ENCODE measurements around the gene SYP.
"Not testable (repeated sequence)": the region's sequence is repeated elsewhere in the genome, so short reads cannot be mapped to it uniquely, and the experiment has no call there.

Gene SYP

DNA sequence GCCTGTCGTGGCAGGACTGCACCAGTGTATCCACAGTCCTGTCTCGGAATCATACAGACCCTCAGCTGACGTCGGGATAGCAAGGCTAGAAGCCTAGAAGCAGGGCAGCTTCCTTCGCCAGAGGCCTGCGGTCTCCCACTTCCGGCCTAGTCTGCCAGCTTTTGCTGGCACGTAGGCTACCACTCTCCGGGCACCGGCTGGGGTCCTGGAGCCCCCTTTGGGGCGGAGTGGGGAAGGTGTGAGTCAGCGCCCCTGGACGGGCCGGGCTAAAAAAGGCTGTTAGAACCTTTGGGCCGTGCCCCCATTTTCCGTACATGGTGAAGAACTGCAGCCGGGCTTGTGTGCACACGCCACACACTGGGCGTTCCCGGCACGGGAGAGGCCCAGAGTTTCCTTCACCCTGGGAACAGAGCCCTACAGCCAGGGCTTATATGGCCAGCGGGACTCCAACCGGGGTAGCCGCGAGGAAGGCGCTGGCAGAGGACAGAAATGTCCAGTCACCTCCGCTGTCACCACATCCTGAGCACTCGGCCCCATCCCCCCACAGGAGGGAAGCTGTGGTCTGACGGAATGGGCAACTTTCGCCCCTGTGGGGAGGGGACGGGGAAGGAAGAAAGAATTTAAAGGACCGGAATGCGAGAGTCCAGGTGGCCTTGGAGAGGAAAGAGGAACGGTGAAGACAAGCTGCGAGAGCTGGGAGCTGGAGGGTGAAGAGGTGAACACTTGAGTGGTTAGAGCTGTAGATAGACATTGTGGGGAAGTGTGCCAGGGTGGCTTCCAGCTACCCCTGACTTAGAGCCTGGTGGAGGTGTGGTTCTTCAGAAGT, 32.9 kb downstream of the SYP start:
- peak; percentile 21 for DNase-seq (ENCODE audit: low read depth)

DNA sequence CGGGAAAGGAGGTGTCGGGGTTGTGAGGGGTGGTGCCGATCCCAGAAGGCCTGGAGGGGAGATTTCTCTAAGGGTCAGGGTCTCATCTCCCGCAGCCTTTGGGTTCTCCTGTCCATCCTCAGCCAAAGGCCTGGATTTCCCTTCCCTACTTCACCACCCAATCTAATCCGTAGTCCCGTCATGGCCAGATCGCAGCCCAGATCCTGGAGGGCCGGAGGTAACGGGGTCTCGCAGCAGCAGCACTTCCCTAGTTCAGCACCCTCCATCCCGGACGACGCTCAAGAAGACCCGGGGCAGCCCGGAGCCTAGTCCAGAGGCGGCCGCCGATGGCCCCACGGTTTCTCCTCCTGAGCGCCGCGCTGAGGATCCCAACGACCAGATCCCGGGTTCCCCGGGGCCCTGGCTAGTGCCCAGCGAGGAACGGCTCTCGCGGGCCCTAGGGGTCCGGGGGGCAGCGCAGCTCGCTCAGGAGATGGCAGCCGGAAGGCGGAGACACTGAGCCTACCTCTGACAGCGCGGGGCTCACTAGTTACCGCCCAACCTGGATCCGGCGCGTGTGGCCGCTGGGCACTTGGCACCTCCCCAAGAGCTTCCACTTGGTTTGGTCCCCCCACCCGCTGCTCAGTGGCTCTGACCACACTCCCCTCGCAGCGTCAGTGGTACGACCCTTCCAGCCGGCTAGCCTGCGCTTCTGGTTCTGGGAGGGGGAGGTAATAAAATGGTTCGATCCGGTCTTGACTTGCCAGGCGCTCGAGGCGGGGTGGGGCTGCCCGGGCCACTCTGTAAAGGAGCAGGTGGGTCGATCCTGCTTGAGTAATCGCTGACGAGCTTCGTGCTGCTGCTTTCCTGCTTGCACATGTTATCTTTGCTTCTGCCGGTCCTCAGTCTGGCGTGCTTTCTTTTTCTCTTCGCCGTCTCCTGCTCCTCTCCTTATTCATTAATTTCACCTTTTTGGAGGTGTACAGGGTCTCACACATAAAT, 33.8 kb downstream of the SYP start:
- DNase-seq (ENCODE audit: low read depth), result peak; percentile 22

DNA sequence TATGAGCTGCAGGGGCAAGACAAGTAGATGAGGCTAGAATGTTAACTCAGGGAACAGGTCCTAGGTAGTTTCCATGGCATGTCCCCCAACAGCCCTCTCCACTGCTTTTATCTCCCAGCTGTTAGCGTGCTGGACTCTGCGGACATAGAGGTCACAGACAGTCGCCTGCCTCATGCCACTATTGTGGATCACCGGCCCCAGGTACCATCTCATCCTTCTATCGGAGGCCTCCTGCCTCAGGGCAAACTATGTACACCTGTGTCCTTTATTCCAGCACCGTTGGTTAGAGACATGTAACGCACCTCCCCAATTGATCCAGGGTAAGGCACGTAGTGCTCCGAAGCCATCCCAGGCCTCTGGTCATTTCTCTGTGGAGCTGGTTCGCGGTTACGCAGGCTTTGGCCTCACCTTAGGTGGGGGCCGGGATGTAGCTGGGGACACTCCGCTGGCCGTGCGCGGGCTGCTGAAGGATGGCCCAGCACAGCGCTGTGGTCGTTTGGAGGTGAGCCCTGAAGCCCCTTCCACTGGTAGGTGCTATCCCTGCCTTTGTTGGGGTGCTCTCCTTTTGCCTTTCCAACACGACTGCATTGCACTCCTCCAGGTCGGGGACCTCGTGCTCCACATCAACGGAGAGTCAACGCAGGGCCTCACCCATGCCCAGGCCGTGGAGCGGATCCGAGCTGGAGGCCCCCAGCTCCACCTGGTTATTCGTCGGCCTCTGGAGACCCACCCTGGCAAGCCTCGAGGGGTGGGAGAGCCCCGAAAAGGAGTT, 35.2 kb downstream of the SYP start:
- DNase-seq (ENCODE audit: low read depth), result no peak

DNA sequence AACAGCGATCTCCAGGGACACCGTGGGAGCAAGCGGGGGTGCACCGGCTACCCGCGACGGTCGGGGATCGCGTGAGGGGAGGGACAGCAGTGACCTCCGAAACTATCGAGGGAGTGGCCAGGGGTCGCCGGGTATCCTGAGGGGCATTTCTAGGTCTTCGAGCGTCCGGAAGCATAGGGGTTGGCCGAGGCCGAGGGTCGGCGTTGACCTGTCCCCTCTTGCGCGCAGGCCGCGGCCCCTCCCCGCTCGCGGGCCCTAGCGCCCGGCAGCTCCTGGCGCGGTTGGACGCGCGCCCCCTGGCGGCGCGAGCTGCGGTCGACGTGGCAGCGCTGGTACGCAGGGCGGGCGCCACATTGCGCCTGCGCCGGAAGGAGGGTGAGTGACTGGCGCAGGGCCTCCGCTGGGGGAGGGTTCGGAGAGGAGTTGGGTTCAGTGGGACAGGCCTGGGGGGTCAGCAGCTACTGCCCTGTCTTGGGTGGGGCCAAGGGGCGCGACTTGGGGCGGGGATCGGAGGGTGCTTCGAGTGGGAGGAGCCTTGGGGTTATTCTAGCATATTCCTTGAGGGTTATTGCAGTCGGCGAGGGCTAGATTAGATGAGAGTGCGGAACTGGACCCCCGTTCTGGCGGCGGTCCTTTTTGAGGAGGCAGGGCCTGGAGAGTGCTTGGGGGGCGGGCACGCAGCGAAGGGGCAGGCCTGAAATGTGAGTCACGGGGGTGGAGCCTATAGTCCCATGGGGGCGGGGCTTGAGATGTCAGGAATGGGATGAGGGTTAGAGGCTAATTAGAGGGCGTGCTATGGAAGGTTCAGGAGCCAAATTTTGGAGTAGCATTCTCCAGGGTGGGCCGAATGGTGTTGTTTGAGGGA, 36.2 kb downstream of the SYP start:
- DNase-seq (ENCODE audit: low read depth), result peak; percentile 58

DNA sequence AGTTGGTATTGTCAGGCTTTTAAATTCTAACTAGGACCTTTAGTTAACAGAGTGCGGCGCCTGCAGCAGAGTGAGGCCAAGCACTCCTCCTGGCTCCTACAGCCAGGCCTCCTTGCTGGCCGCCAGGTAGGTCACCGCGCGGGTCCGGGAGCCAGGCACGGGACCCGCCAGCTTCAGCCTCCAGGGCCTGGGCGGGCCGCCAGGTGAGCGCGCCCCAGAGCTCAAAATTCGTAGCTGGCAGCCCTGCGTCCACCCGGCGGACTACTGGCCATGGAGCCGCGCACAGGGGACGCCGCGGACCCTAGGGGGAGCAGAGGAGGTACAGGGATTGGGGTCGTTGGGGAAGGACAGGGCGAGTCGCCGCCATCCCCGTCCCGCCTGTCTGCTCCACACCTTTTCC, 37.4 kb downstream of the SYP start, which contains the start of gene MAGIX:
TSS of gene MAGIX (plus strand) at position 139 of the 400 bp plus-strand sequence. CDS start at position 271, 132 bp downstream.
- DNase-seq (ENCODE audit: low read depth), result no peak

DNA sequence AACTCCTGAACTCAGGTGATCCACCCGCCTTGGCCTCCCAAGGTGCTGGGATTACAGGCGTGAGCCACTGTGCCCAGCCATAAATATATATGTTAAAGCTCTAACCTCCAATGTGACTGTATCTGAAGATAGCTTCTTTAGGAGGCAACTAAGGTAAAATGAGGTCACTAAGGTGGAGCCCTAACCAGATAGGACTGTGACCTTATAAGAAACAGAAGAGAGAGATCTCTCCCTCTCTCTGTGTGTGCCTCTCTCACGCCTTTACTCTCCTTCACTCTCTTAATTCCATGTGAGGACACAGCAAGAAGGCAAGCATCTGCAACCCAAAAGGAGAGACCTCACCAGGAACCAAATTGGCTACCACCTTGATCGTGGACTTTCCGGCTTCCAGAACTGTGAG, 38.4 kb downstream of the SYP start:
- no peak for DNase-seq (ENCODE audit: low read depth)

DNA sequence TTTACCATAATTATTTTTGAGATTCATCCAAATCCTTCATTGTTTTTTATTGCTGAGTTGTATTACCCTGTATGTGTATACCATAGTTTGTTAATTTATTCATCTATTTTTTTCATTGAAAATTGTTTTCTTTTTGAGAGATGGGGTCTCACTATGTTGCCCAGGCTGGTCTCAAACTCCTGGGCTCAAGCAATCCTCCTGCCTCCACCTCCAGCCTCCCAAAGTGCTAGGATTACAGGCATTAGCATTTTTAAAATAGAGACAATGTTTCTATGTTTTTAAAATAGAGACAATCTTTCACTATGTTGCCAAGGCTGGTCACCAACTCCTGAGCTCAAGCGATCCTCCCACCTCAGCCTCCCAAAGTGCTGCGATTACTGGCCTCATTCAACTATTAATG, 39.1 kb downstream of the SYP start:
- no peak for DNase-seq (ENCODE audit: low read depth)

DNA sequence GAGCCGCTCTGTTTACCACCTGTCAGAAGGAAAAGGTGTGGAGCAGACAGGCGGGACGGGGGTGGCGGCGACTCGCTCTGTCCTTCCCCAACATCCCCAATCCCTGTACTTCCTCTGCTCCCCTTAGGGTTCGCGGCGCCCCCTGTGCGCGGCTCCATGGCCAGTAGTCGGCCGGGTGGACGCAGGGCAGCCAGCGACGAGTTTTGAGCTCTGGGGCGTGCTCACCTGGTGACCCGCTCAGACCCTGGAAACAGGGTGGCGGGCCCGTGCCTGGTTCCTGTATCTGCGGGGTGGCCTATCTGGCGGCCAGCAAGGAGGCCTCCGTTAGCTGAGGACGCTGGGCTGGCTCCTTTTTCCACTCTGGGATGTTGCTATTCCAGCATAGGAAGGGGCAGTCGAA, 42.8 kb downstream of the SYP start:
- DNase-seq (ENCODE audit: low read depth), result no peak

DNA sequence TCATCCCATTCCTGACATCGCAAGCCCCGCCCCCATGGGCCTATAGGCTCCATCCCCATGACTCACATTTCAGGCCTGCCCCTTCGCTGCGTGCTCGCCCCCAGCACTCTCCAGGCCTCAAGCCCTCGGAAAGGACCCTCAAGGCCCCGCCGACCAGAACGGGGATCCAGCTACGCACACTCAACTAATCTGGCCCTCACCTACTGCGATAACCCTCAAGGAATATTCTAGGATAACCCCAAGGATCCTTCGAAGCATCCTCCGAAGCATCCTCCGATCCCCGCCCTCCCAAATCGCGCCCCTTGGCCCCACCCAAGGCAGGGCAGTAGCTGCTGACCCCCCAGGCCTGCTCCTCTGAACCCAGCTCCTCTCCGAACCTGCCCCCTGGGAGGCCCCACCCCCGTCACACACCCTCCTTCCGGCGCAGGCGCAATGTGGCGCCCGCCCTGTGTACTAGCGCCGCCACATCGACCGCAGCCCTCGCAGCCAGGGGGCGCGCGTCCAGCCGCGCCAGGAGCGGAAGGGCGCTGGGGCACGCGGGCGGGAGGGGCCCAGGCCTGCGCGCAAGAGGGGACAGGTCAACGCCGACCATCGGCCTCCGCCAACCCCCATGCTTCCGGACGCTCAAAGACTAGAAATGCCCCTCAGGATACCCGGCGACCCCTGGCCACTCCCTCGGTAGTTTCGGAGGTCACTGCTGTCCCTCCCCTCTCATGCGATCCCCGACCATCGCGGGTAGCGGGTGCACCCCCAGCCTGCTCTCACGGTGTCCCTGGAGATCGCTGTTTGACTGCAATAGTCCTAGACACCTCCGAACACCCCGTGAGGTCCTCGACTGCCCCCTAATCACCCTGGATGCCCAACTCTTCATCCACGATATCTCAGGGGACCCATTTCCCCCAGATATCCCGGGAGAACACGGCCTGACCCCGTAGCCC, 43.8 kb downstream of the SYP start:
- DNase-seq (ENCODE audit: low read depth), result peak; percentile 62

DNA sequence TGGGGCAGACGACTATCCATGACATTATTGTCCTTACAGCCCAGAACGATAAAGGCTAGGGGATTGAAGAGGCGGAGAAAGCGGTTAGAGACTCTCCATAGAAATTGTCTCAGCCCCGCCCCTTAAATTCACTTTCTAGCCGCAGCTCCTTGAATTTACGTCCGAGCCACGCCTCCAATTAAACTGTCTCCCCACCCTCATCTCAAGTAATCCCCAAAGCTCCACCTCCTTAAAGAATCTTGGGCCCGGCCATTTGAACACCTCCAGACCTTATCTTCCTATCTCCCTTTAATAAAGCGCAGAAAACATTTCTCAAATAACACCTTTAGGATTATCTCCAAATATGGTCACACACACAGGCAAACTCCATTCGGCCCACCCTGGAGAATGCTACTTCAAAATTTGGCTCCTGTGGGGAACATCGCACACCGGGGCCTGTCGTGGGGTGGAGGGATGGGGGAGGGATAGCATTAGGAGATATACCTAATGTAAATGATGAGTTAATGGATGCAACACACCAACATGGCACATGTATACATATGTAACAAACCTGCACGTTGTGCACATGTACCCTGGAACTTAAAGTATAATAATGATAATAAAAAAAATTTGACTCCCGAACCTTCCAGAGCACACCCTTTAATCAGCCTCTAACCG, 44.6 kb downstream of the SYP start:
- no peak for DNase-seq (ENCODE audit: low read depth)

DNA sequence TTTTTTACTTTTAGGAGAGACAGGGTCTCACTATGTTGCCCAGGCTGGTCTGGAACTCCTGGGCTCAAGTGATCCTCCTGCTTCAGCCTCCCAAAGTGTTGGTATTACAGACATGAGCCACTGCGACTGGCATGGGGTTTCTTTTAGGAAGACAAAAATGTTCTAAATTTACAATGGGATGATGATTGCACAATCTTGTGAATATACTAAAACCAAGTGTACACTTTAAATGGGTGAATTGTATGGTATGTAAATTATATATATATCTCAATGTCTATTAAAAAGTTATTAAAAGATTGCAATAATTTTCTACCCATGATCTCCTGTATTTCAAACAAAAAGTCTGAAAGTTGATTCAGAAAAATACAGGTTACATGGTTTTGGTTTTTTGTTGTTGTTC, 46.5 kb downstream of the SYP start:
- no peak for DNase-seq (ENCODE audit: low read depth)

DNA sequence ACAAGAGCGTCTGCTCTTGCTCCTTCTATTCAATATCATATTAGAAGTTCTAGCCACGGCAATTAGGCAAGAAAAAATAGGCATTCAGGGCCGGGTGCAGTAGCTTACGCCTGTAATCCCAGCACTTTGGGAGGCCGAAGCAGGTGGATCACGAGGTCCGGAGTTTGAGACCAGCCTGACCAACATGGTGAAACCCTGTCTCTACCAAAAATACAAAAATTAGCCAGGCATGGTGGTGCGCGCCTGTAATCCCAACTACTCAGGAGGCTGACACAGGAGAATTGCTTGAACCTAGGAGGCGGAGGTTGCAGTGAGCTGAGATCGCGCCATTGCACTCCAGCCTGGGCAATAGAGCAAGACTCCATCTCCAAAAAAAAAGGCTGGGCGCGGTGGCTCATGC, 50.7 kb downstream of the SYP start:
- DNase-seq (ENCODE audit: low read depth), result not testable (repeated sequence)

DNA sequence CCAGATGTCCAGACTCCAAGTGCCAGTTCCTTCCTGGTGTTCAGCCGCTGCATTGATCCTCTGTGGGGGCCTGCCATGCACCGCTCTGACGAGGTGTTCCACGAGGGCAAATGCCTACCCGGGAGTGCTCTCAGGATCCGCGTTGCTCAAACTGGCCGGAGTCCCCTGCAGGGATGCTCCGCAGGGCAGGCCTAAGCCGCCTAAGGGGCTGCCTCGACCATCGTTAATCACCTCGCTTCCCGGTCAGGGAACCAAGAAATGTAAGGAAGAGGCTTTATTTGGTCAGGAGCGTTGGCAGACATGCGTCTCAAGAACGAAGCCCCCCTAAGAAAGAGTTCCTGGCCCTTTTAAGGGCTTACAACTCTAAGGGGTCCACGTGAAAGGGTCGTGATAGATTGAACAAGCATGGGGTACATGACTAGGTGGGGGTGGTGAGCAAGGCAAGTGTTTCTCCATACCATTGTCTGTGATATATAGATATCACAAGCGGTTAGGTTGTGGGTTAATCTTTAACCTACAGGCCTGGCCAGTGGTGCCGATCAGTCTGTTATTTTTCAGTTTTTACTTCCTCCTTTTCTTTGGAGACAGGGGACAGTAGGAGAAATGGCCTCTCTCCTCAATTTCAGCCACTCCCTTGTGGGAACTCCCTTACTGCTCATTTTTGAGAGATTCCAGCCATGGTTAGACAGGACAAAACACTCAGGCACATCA, 51.4 kb downstream of the SYP start:
- not testable (repeated sequence) for DNase-seq (ENCODE audit: low read depth)

DNA sequence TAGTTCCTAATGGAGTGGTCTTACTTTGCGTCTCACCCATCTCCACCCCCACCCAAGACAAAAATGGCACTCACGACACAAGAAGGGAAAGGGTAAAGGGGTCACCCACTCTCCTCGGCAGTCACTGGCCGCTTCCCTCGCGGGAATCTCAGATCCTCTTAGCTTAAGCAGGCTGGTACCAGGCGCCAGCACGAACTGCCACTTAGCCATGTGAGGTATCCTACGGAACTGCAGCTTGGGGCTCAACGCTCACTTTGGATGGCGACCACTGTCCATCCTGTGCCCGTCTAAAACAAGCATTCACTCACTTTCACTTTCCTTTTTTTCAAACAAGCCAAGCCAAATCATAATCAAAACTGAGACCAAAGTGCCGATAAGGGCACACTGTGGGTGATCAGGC, 52.1 kb downstream of the SYP start:
- DNase-seq (ENCODE audit: low read depth), result no peak

DNA sequence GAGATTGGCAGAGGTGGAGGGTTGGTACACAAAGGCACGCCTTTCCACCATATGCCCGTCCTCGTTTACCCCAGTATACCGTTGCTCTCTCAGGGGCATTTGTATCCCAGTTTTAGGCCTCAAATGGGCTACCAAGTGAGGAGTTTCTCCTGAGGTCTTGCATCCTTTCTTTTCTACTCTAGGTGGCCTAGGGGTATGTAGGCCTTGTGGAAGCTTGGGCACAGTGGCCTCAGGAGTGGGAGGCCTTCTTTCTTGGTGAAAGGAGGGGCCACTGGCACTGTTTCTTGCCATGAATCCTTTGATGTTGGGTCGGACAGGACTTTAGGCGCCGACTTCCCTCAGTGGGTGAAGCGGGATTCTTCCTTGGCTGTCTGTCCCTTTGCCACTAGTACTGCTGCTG, 52.7 kb downstream of the SYP start:
- DNase-seq (ENCODE audit: low read depth), result no peak

DNA sequence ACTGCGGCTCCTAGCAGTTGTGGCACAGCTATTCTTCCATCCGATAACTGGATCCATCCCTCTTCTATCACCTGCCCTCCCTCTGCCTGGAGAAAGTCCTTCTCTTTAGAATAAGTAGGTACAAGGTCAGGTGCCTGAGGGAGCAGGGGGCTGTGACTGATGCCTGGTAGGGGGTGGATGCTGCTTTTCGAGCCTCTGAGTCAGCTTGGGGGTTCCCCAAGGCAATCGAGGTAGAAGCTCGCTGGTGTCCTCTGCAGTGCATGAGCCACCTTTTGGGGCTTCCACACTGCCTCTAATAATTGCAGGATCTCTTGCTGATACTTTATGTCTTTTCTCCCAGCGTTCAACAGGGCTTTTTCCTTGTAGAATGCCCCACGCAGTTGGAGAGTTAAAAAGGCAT, 56.8 kb downstream of the SYP start:
- not testable (repeated sequence) for DNase-seq (ENCODE audit: low read depth)

DNA sequence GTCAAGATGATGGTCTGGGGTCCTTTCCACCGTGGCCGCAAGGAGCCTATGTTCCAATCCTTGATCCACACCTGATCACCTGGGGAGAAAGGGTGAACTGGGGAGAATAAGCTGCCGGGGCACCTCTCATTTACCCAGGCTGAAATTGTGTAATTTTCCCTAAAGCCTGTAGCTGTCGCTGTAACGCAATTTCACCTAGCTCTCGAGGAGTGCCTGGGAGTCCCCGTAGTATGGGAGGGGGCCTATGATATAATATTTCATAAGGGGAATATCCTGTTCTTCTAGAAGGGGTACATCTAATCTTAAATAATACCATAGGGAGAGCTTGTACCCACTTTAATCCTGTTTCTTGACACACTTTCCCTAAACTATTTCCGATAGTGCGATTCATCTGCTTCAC, 57.7 kb downstream of the SYP start:
- DNase-seq (ENCODE audit: low read depth), result not testable (repeated sequence)

DNA sequence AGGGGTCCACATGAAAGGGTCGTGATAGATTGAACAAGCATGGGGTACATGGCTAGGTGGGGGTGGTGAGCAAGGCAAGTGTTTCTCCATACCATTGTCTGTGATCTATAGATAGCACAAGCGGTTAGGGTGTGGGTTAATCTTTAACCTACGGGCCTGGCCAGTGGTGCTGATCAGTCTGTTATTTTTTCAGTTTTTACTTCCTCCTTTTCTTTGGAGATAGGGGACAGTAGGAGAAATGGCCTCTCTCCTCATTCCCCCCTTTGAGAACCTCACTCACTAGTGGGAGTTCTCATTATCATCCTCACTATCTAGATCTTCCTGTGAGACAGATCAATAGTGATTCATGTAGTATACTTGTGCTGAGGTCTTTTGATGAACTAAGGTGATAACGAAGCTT, 60.3 kb downstream of the SYP start:
- no peak for DNase-seq (ENCODE audit: low read depth)

Data from stimulated activated CD8-positive, alpha-beta memory T cell treated with anti-CD3 and anti-CD28 coated beads, Interleukin-15, amount 100 ng/mL, for 24 hours (primary cell).